Lung (tissue), 12 donors: ENCODE measurements around the gene SLC25A30. TPM values are rescaled to one million over a fixed set of nuclear protein-coding genes. Genes with fewer than 3 reads are reported as not detected.

Source experiments
- ATAC-seq: fragments of 200-7000 bp; cut with Tn5 transposase; one replicate; pipeline ENCODE4 v1.9.1; 2020; ENCODE audit warnings: moderate number of reproducible peaks; ENCODE audit not compliant: insufficient read depth, low FRiP score
- DNase-seq, 3 donors: peaks; one replicate each; pipeline ENCODE4 v3.0.0-alpha.2; 2013 to 2017
- H3K27ac ChIP-seq, 2 donors: one replicate each; pipeline ENCODE4 v1.5.1; 2013; ENCODE audit warnings: mild to moderate bottlenecking in 2 of 2, moderate library complexity in 2 of 2, control low read depth in 1 of 2, inconsistent platforms in 1 of 2, low read depth in 1 of 2, low read length in 1 of 2
- H3K27me3 ChIP-seq, 3 donors: one replicate each; pipeline ENCODE4 v1.5.1; 2013; ENCODE audit warnings: low read length in 2 of 3; ENCODE audit not compliant: control insufficient read depth in 3 of 3, insufficient read depth in 3 of 3
- H3K36me3 ChIP-seq, 4 donors: one replicate each; pipeline ENCODE4 v1.5.1; 2013; ENCODE audit warnings: low read length in 4 of 4, mild to moderate bottlenecking in 1 of 4, moderate library complexity in 1 of 4; ENCODE audit not compliant: control insufficient read depth in 4 of 4, insufficient read depth in 4 of 4
- H3K4me1 ChIP-seq, 5 donors: one replicate each; pipeline ENCODE4 v1.5.1; 2013; ENCODE audit warnings: low read length in 5 of 5, mild to moderate bottlenecking in 2 of 5, moderate library complexity in 1 of 5; ENCODE audit not compliant: control insufficient read depth in 5 of 5, insufficient read depth in 5 of 5
- H3K4me3 ChIP-seq: one replicate; pipeline ENCODE4 v1.5.1; 2013; ENCODE audit warnings: mild to moderate bottlenecking, control low read depth, moderate library complexity
- H3K9ac ChIP-seq, 2 donors: one replicate each; pipeline ENCODE4 v1.5.1; 2013; ENCODE audit warnings: low read length in 2 of 2, control low read depth in 1 of 2; ENCODE audit not compliant: insufficient read depth in 1 of 2
- H3K9me3 ChIP-seq, 4 donors: one replicate each; pipeline ENCODE4 v1.5.1; 2013; ENCODE audit warnings: low read length in 3 of 4, mild to moderate bottlenecking in 1 of 4, moderate library complexity in 1 of 4; ENCODE audit not compliant: control insufficient read depth in 4 of 4, insufficient read depth in 3 of 4
- CTCF ChIP-seq: IDR thresholded peaks from 2 replicates; pipeline ENCODE4 v1.5.1; 2012; ENCODE audit warnings: mild to moderate bottlenecking; ENCODE audit errors: control extremely low read depth, extremely low read depth
- WGBS, 2 donors: extraction: QIAGEN DNeasy Blood & Tissue Kit; methylation state at CpG; one replicate each; pipeline ENCODE4 v1.1.7; 2013; 5-methylcytosine and 5-hydroxymethylcytosine counted together
- polyA plus RNA-seq, 2 donors: library from polyadenylated mRNA; stranded (reverse); fragments of 200-250 nt; gene quantifications; one replicate each; pipeline ENCODE4 v1.2.1, GENCODE V29; 2013
- total RNA-seq, 2 donors: library from RNA; depleted of rRNA in 1 of 2; stranded (reverse); fragments of >200 nt in 1 of 2; gene quantifications; one replicate each; pipeline ENCODE4 v1.2.1, GENCODE V29; 2014 to 2021
- donor health status: control.
- donor health status: control.
- donor health status: Bipolar disorder and iron deficiency.
- donor health status: healthy.
- donor health status: DM: yes; HTN: yes; CAD: no.

Gene SLC25A30
- total and polyA plus RNA-seq, 4 donors: 7.3 to 24.3 (median 10.2) TPM

GRCh38 chr13:45446181-45446580 lies 28.0 kb upstream of the SLC25A30 start:
- 83 to 90% methylated on average over 7 of the region's 7 CpGs for WGBS, 2 donors

DNA sequence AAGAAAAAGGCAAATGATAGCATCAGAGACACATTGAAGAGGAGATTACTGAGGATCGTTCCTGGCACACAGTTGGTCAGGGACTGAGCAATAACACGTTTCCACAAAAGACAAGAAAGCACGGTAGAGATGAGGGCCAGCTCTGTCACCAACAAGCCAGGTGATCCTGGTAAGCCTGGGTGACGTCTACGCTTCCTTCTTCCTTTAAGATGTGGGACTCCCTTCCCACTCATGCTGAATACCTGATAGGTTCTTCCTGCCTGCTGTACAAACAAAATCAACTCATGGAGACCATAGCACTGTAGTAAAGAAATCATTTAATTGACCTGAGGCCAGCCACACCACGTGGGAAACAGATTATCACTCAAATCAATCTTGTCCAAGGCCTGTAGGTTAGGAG lies 26.9 kb upstream of the SLC25A30 start:
- H3K27ac ChIP-seq: no peak overlapping the region
- no peak for TF ChIP-seq CTCF
- H3K4me3 ChIP-seq: no peak overlapping the region
- H3K9me3 ChIP-seq: no peaks in the 10 kb centered on the region
- DNase-seq (no peak), ATAC-seq (no peak)
- peaks cover 0 to 5% (median 0%) of the 10 kb centered on the region in 3 donors for H3K27me3 ChIP-seq
- 82 to 83% methylated on average over 6 of the region's 6 CpGs for WGBS, 2 donors
- H3K4me1 ChIP-seq: peaks cover 0 to 5% (median 0%) of the 10 kb centered on the region in 5 donors
- H3K36me3 ChIP-seq: no peaks in the 10 kb centered on the region
- no peak overlapping the region for H3K9ac ChIP-seq

More at GRCh38 chr13:45446181-45446580, 28.0 kb upstream of the SLC25A30 start:
- H3K9me3 ChIP-seq: no peaks in the 10 kb centered on the region
- H3K9ac ChIP-seq: no peak overlapping the region
- no peaks in the 10 kb centered on the region for H3K4me1 ChIP-seq
- ATAC-seq (no peak), DNase-seq (no peak)
- no peaks in the 10 kb centered on the region for H3K36me3 ChIP-seq
- no peak for TF ChIP-seq CTCF
- no peak overlapping the region for H3K27ac ChIP-seq
- no peak overlapping the region for H3K4me3 ChIP-seq
- H3K27me3 ChIP-seq: peaks cover 0 to 5% (median 0%) of the 10 kb centered on the region in 3 donors

DNA sequence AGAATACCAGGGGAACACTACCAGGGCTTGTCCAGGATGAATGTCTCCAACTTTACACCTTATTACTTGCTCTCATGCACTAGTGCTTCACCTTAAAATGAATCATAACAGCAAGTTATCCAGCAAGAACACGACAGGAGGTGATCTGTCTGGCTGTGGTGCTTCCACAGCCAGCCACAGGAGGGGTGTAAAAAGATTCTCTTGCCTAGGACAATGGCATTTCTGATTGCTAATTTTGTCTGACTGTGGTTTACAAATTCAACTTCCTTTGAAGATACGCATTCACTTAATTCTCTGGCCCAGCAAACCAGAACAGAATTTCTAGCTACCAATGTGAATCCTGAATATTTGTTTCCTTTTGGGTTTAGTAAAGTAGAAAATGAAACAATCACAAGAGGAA lies 23.5 kb upstream of the SLC25A30 start:
- Histone ChIP-seq H3K4me1 (peaks cover 0 to 5% (median 0%) of the 10 kb centered on the region in 5 donors), H3K4me3 (no peak overlapping the region), H3K27me3 (peaks cover 0 to 5% (median 0%) of the 10 kb centered on the region in 3 donors), H3K9me3 (no peaks in the 10 kb centered on the region), H3K36me3 (no peaks in the 10 kb centered on the region), H3K9ac (no peak overlapping the region), H3K27ac (peak overlapping the region in 1 of 2 donors; percentile 88)
- ATAC-seq (no peak), DNase-seq (no peak)
- no peak for TF ChIP-seq CTCF
- 27 to 31% methylated on average over 2 of the region's 2 CpGs for WGBS, 2 donors

DNA sequence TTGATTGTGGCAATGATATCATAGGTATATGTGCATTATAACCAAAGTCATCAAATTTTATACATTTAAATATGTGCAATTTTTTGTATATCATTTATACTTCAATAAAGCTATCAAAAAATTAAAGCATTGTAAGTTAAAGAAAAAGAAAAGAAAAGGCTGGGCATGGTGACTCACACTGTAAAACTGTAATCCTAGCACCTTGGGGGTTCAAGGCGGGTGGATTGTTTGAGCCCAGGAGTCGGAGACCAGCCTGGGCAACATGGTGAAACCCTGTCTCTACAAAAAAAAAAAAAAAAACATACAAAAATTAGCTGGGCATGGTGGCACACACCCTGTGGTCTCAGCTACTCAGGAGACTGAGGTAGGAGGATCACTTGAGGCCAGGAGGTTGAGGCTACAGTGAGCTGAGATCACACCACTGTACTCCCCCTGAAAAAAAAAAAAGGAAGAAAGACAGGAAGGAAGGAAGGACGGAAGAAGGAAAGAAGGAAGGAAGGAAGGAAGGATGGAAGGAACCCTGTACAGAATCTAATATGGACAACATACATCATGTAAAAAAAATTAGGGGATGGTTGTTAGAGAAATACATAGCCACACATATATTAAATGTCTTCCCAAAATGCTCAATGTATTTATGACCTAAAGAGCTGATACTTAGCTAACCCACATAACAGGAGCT lies 21.7 kb upstream of the SLC25A30 start:
- ATAC-seq (no peak), DNase-seq (no peak)
- H3K4me3 ChIP-seq: no peak overlapping the region
- H3K9me3 ChIP-seq: no peaks in the 10 kb centered on the region
- H3K9ac ChIP-seq: no peak overlapping the region
- no peaks in the 10 kb centered on the region for H3K36me3 ChIP-seq
- WGBS, 2 donors: 66 to 78% methylated on average over 3 of the region's 3 CpGs
- no peak for TF ChIP-seq CTCF
- H3K27me3 ChIP-seq: peaks cover 0 to 2% (median 0%) of the 10 kb centered on the region in 3 donors
- peaks cover 0 to 5% (median 0%) of the 10 kb centered on the region in 5 donors for H3K4me1 ChIP-seq
- peak overlapping the region in 1 of 2 donors; percentile 92 for H3K27ac ChIP-seq
